Activated CD4-positive, alpha-beta T cell treated with anti-CD3 and anti-CD28 coated beads for 4 hours (primary cell): ENCODE measurements around the gene GRAMD1C.
A peak's percentile ranks its signal among the peaks of the same experiment; 100 is the strongest.

Experiments used
- DNase-seq, 2 donors: peaks; one replicate each; pipeline ENCODE4 v3.0.0-alpha.2; 2020

GRAMD1C gene

GRCh38 chr3:113867506-113867905 is 28.9 kb downstream of the GRAMD1C start:
- DNase-seq: no peak

GRCh38 chr3:113873293-113873692 is 34.7 kb downstream of the GRAMD1C start:
- no peak for DNase-seq

GRCh38 chr3:113873814-113874526 is 35.4 kb downstream of the GRAMD1C start:
- DNase-seq: no peak

GRCh38 chr3:113878403-113878802 is 39.8 kb downstream of the GRAMD1C start:
- no peak for DNase-seq

- no peak for DNase-seq
Observed at GRCh38 chr3:113885050-113885449, 46.5 kb downstream of the GRAMD1C start.

- DNase-seq: no peak
Observed at GRCh38 chr3:113890256-113890900, 51.8 kb downstream of the GRAMD1C start.

- DNase-seq: no peak
Observed at GRCh38 chr3:113894927-113895326, 56.3 kb downstream of the GRAMD1C start.

- DNase-seq: no peak
Observed at GRCh38 chr3:113895964-113896363, 57.4 kb downstream of the GRAMD1C start.

- no peak for DNase-seq
Observed at GRCh38 chr3:113896930-113897329, 58.3 kb downstream of the GRAMD1C start.

GRCh38 chr3:113897373-113897777 is 58.8 kb downstream of the GRAMD1C start:
- no peak for DNase-seq

GRCh38 chr3:113898892-113899291 is 60.3 kb downstream of the GRAMD1C start:
- DNase-seq: no peak

GRCh38 chr3:113906568-113907140 is 68.1 kb downstream of the GRAMD1C start:
- no peak for DNase-seq

- no peak for DNase-seq
Observed at GRCh38 chr3:113908133-113908532, 69.5 kb downstream of the GRAMD1C start.

- DNase-seq: no peak
Observed at GRCh38 chr3:113910966-113911365, 72.4 kb downstream of the GRAMD1C start.

- peak; percentile 26 to 35 for DNase-seq
Observed at GRCh38 chr3:113912552-113913236, 74.1 kb downstream of the GRAMD1C start.

GRCh38 chr3:113914646-113915045 is 76.1 kb downstream of the GRAMD1C start:
- no peak for DNase-seq

- no peak for DNase-seq
Observed at GRCh38 chr3:113927556-113927955, 89.0 kb downstream of the GRAMD1C start.

GRCh38 chr3:113946831-113947230 is 108.2 kb downstream of the GRAMD1C start:
- no peak for DNase-seq

GRCh38 chr3:113947372-113948014 is 108.9 kb downstream of the GRAMD1C start, which contains the start of gene ZDHHC23:
ZDHHC23 (plus strand) TSS chr3:113948013; CDS start chr3:113948803, 790 bp downstream.
- DNase-seq: peak; percentile 55 to 65

GRCh38 chr3:113948015-113948917 is 109.7 kb downstream of the GRAMD1C start:
- DNase-seq: peak; percentile 23 to 26

- no peak for DNase-seq
Observed at GRCh38 chr3:113952921-113953320, 114.3 kb downstream of the GRAMD1C start.

- DNase-seq: no peak
Observed at GRCh38 chr3:113953677-113954076, 115.1 kb downstream of the GRAMD1C start.
